GM21529 (cell line): Measurements from ENCODE around the gene PSMB1.
"Not testable (repeated sequence)": the region's sequence is repeated elsewhere in the genome, so short reads cannot be mapped to it uniquely, and the experiment has no call there.

Source experiments
- ATAC-seq: cut with Tn5 transposase; IDR thresholded peaks from one replicate; pipeline ENCODE4 v1.9.1; 2021; ENCODE audit not compliant: unreplicated experiment

The PSMB1 gene

DNA sequence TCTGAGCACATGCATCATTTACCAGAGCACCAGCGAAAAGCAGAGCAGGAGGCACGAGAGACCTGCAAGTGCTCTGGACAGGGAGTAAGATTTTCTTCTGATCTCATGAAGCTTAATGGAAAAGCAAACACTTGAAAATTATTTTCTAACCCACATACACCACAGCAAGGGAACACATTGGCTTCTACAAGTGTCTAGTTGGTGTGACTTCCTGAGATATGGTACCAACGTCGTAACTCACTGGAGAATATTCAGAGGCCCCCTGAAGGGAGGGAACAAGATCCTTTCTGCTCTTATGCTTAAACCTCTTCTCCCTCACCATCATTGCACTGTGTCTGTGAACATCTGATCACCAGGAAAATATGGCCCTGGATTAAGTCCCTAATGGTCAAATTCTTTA is 48.6 kb downstream of the PSMB1 start:
- ATAC-seq, result no peak

DNA sequence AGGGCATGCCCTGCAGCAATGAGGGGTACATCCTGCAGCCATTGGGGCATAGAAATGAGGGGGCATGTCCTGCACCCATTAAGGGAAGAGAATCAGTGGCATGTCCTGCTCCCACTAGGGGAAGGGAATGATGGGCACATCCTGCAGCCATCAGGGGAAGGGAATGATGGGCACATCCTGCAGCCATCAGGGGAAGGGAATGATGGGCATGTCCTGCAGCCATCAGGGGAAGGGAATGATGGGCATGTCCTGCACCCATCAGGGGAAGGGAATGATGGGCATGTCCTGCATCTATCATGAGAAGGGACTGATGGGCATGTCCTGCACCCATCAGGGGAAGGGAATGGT is 49.7 kb downstream of the PSMB1 start:
- no peak for ATAC-seq

- ATAC-seq, result not testable (repeated sequence)
Observed at GRCh38 chr6:170502733-170503413, 50.2 kb downstream of the PSMB1 start.

DNA sequence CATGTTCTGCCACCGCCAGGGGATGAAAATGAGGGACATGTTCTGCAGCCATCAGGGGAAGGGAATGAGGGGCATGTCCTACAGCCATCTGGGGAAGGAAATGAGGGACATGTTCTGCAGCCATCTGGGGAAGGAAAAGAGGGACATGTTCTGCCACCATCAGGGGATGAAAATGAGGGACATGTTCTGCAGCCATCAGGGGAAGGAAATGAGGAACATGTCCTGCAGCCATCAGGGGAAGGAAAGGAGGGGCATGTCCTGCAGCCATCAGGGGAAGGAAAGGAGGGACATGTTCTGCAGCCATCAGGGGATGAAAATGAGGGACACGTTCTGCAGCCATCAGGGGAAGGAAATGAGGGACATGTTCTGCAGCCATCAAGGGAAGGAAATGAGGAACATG is 50.8 kb downstream of the PSMB1 start:
- not testable (repeated sequence) for ATAC-seq

DNA sequence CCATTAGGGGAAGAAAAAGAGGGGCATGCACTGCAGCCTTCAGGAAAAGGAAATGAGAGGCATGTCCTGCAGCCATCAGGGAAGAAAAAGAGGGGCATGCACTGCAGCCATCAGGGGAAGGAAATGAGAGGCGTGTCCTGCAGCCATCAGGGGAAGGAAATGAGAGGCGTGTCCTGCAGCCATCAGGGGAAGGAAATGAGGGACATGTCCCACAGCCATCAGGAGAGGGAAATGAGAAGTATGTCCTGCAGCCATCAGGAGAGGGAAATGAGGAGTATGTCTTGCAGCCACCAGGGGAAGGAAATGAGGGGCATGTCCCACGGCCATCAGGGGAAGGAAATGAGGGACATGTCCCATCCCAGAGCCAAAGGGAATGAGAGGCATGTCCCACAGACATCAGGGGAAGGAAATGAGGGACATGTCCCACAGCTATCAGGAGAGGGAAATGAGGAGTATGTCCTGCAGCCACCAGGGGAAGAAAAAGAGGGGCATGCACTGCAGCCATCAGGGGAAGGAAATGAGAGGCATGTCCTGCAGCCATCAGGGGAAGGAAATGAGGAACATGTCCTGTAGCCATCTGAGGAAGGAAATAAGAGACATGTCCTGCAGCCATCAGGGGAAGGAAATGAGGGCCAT is 52.0 kb downstream of the PSMB1 start:
- ATAC-seq, result no peak

GRCh38 chr6:170497841-170498301 is 55.2 kb downstream of the PSMB1 start:
- no peak for ATAC-seq

- ATAC-seq, result no peak
Observed at GRCh38 chr6:170493354-170493753, 59.8 kb downstream of the PSMB1 start.

GRCh38 chr6:170490259-170490658 is 62.8 kb downstream of the PSMB1 start:
- ATAC-seq, result no peak

- ATAC-seq, result no peak
Observed at GRCh38 chr6:170489836-170490235, 63.3 kb downstream of the PSMB1 start.

DNA sequence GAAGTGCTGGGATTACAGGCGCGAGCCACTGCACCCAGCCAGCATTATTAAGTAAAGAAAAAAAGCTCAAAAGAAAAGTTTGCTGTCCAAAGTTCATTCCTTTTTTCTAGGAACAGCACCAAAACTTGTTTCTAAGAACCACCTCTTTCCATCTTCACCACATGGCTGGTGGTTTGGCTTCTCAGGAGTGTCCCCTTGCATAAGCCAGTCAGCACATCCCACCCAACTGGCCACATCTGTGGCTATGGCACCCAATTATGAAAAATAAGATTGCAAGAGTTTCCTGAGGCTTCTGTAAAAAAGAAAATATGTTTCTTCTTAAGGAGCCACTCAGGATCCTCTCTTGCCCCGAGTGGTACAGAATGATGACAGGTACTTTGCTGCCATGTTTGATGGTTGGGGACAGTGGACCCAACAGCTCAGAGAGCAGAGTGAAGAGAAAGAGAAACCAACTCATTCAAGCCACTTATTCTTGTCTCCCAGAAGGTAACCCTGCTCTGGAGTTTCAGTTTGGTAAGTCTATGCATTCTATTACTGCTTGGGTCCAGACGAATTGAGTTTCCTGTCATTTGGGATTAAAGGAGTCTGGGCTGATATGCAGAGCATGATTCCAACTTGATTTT is 65.3 kb downstream of the PSMB1 start:
- ATAC-seq, result no peak

DNA sequence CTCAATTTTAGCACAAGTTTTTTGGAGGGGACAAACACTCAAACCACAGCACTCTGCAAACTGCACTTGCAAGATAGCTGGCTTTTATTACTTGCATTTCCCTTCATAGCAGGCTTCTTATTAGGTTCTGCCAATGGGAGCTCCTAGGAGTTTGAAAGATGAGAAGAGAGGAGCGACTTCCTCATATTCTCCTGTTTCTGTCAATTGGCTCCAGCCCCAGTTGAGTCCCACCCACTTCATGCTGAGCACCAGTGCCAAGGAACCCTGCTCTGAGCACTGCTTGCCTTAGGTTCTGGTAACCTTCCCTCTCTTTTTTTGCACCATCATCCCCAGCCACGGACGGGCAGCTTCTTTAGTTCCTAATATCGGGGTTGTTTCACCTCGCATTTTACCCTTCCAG is 67.9 kb downstream of the PSMB1 start:
- ATAC-seq, result no peak
